ENCODE data around the gene SMAD9.

SMAD9 gene

GRCh38 chr13:36907821-36908220 lies 12.2 kb downstream of the SMAD9 start:
- H3K36me3 ChIP-seq (ENCODE audit: insufficient read depth, low read length): no peaks in the 10 kb centered on the region
- no peak overlapping the region for H3K27ac ChIP-seq (ENCODE audit: low read depth, low read length)
- H3K27me3 ChIP-seq (ENCODE audit: control insufficient read depth in 1 of 2, insufficient read depth in 2 of 2, low read length in 2 of 2): no peaks in the 10 kb centered on the region
- no peaks in the 10 kb centered on the region for H3K4me1 ChIP-seq (ENCODE audit: insufficient read depth, low read length)
- no peaks in the 10 kb centered on the region for H3K9me3 ChIP-seq (ENCODE audit: low read length)
- H3K9ac ChIP-seq (ENCODE audit: low read length): no peak overlapping the region
- H3K4me3 ChIP-seq (ENCODE audit: low read depth in 1 of 2, low read length in 2 of 2): no peak overlapping the region

- Histone ChIP-seq H3K36me3 (ENCODE audit: insufficient read depth, low read length) (no peaks in the 10 kb centered on the region), H3K9ac (ENCODE audit: low read length) (no peak overlapping the region), H3K27me3 (ENCODE audit: control insufficient read depth in 1 of 2, insufficient read depth in 2 of 2, low read length in 2 of 2) (no peaks in the 10 kb centered on the region), H3K4me3 (ENCODE audit: low read depth in 1 of 2, low read length in 2 of 2) (no peak overlapping the region), H3K4me1 (ENCODE audit: insufficient read depth, low read length) (no peaks in the 10 kb centered on the region), H3K9me3 (ENCODE audit: low read length) (no peaks in the 10 kb centered on the region), H3K27ac (ENCODE audit: low read depth, low read length) (no peak overlapping the region)
Observed at GRCh38 chr13:36907266-36907665, 12.8 kb downstream of the SMAD9 start.

- no peaks in the 10 kb centered on the region for H3K27me3 ChIP-seq (ENCODE audit: control insufficient read depth in 1 of 2, insufficient read depth in 2 of 2, low read length in 2 of 2)
- no peak overlapping the region for H3K27ac ChIP-seq (ENCODE audit: low read depth, low read length)
- H3K36me3 ChIP-seq (ENCODE audit: insufficient read depth, low read length): no peaks in the 10 kb centered on the region
- no peaks in the 10 kb centered on the region for H3K4me1 ChIP-seq (ENCODE audit: insufficient read depth, low read length)
- H3K4me3 ChIP-seq (ENCODE audit: low read depth in 1 of 2, low read length in 2 of 2): no peak overlapping the region
- no peak overlapping the region for H3K9ac ChIP-seq (ENCODE audit: low read length)
- H3K9me3 ChIP-seq (ENCODE audit: low read length): no peaks in the 10 kb centered on the region
Observed at GRCh38 chr13:36905944-36906343, 14.1 kb downstream of the SMAD9 start.

- no peak overlapping the region for H3K4me3 ChIP-seq (ENCODE audit: low read depth in 1 of 2, low read length in 2 of 2)
- H3K27ac ChIP-seq (ENCODE audit: low read depth, low read length): no peak overlapping the region
- H3K4me1 ChIP-seq (ENCODE audit: insufficient read depth, low read length): no peaks in the 10 kb centered on the region
- no peaks in the 10 kb centered on the region for H3K27me3 ChIP-seq (ENCODE audit: control insufficient read depth in 1 of 2, insufficient read depth in 2 of 2, low read length in 2 of 2)
- H3K9me3 ChIP-seq (ENCODE audit: low read length): no peaks in the 10 kb centered on the region
- H3K36me3 ChIP-seq (ENCODE audit: insufficient read depth, low read length): no peaks in the 10 kb centered on the region
- H3K9ac ChIP-seq (ENCODE audit: low read length): no peak overlapping the region
Observed at GRCh38 chr13:36903925-36904595, 16.0 kb downstream of the SMAD9 start.

- no peaks in the 10 kb centered on the region for H3K4me1 ChIP-seq (ENCODE audit: insufficient read depth, low read length)
- no peak overlapping the region for H3K4me3 ChIP-seq (ENCODE audit: low read depth in 1 of 2, low read length in 2 of 2)
- H3K36me3 ChIP-seq (ENCODE audit: insufficient read depth, low read length): no peaks in the 10 kb centered on the region
- no peak overlapping the region for H3K9ac ChIP-seq (ENCODE audit: low read length)
- H3K27ac ChIP-seq (ENCODE audit: low read depth, low read length): no peak overlapping the region
- no peaks in the 10 kb centered on the region for H3K27me3 ChIP-seq (ENCODE audit: control insufficient read depth in 1 of 2, insufficient read depth in 2 of 2, low read length in 2 of 2)
- H3K9me3 ChIP-seq (ENCODE audit: low read length): no peaks in the 10 kb centered on the region
Observed at GRCh38 chr13:36897054-36897616, 22.9 kb downstream of the SMAD9 start.

GRCh38 chr13:36891752-36892151 lies 28.3 kb downstream of the SMAD9 start:
- H3K27ac ChIP-seq (ENCODE audit: low read depth, low read length): no peak overlapping the region
- no peak overlapping the region for H3K9ac ChIP-seq (ENCODE audit: low read length)

GRCh38 chr13:36888645-36889044 lies 31.4 kb downstream of the SMAD9 start:
- peaks cover 17% of the 10 kb centered on the region for H3K4me1 ChIP-seq (ENCODE audit: insufficient read depth, low read length)
- no peaks in the 10 kb centered on the region for H3K27me3 ChIP-seq (ENCODE audit: control insufficient read depth in 1 of 2, insufficient read depth in 2 of 2, low read length in 2 of 2)
- no peak overlapping the region for H3K4me3 ChIP-seq (ENCODE audit: low read depth in 1 of 2, low read length in 2 of 2)
- H3K9me3 ChIP-seq (ENCODE audit: low read length): no peaks in the 10 kb centered on the region
- H3K9ac ChIP-seq (ENCODE audit: low read length): no peak overlapping the region
- no peak overlapping the region for H3K27ac ChIP-seq (ENCODE audit: low read depth, low read length)
- H3K36me3 ChIP-seq (ENCODE audit: insufficient read depth, low read length): no peaks in the 10 kb centered on the region

More at GRCh38 chr13:36891752-36892151, 28.3 kb downstream of the SMAD9 start:
- Histone ChIP-seq H3K27me3 (ENCODE audit: control insufficient read depth in 1 of 2, insufficient read depth in 2 of 2, low read length in 2 of 2) (no peaks in the 10 kb centered on the region), H3K4me3 (ENCODE audit: low read depth in 1 of 2, low read length in 2 of 2) (no peak overlapping the region), H3K4me1 (ENCODE audit: insufficient read depth, low read length) (peaks cover 17% of the 10 kb centered on the region), H3K9me3 (ENCODE audit: low read length) (no peaks in the 10 kb centered on the region), H3K36me3 (ENCODE audit: insufficient read depth, low read length) (no peaks in the 10 kb centered on the region)

GRCh38 chr13:36887758-36888521 lies 32.1 kb downstream of the SMAD9 start:
- Histone ChIP-seq H3K27ac (ENCODE audit: low read depth, low read length) (no peak overlapping the region), H3K9ac (ENCODE audit: low read length) (no peak overlapping the region), H3K4me1 (ENCODE audit: insufficient read depth, low read length) (peaks cover 22% of the 10 kb centered on the region), H3K4me3 (ENCODE audit: low read depth in 1 of 2, low read length in 2 of 2) (no peak overlapping the region), H3K9me3 (ENCODE audit: low read length) (no peaks in the 10 kb centered on the region), H3K27me3 (ENCODE audit: control insufficient read depth in 1 of 2, insufficient read depth in 2 of 2, low read length in 2 of 2) (no peaks in the 10 kb centered on the region), H3K36me3 (ENCODE audit: insufficient read depth, low read length) (no peaks in the 10 kb centered on the region)

- no peaks in the 10 kb centered on the region for H3K9me3 ChIP-seq (ENCODE audit: low read length)
- H3K9ac ChIP-seq (ENCODE audit: low read length): no peak overlapping the region
- H3K36me3 ChIP-seq (ENCODE audit: insufficient read depth, low read length): no peaks in the 10 kb centered on the region
- H3K4me1 ChIP-seq (ENCODE audit: insufficient read depth, low read length): peaks cover 16% of the 10 kb centered on the region
- H3K4me3 ChIP-seq (ENCODE audit: low read depth in 1 of 2, low read length in 2 of 2): no peak overlapping the region
- no peaks in the 10 kb centered on the region for H3K27me3 ChIP-seq (ENCODE audit: control insufficient read depth in 1 of 2, insufficient read depth in 2 of 2, low read length in 2 of 2)
- H3K27ac ChIP-seq (ENCODE audit: low read depth, low read length): no peak overlapping the region
Observed at GRCh38 chr13:36885901-36886300, 34.1 kb downstream of the SMAD9 start.

- no peak overlapping the region for H3K27ac ChIP-seq (ENCODE audit: low read depth, low read length)
- no peaks in the 10 kb centered on the region for H3K36me3 ChIP-seq (ENCODE audit: insufficient read depth, low read length)
- H3K4me3 ChIP-seq (ENCODE audit: low read depth in 1 of 2, low read length in 2 of 2): no peak overlapping the region
- H3K9ac ChIP-seq (ENCODE audit: low read length): no peak overlapping the region
- peaks cover 16% of the 10 kb centered on the region for H3K4me1 ChIP-seq (ENCODE audit: insufficient read depth, low read length)
- no peaks in the 10 kb centered on the region for H3K27me3 ChIP-seq (ENCODE audit: control insufficient read depth in 1 of 2, insufficient read depth in 2 of 2, low read length in 2 of 2)
- H3K9me3 ChIP-seq (ENCODE audit: low read length): no peaks in the 10 kb centered on the region
Observed at GRCh38 chr13:36884235-36884634, 35.8 kb downstream of the SMAD9 start.

GRCh38 chr13:36883824-36884223 lies 36.2 kb downstream of the SMAD9 start:
- H3K4me3 ChIP-seq (ENCODE audit: low read depth in 1 of 2, low read length in 2 of 2): no peak overlapping the region

More at GRCh38 chr13:36883824-36884223, 36.2 kb downstream of the SMAD9 start:
- no peaks in the 10 kb centered on the region for H3K9me3 ChIP-seq (ENCODE audit: low read length)
- peaks cover 3% of the 10 kb centered on the region for H3K36me3 ChIP-seq (ENCODE audit: insufficient read depth, low read length)
- H3K4me1 ChIP-seq (ENCODE audit: insufficient read depth, low read length): peaks cover 16% of the 10 kb centered on the region
- H3K27me3 ChIP-seq (ENCODE audit: control insufficient read depth in 1 of 2, insufficient read depth in 2 of 2, low read length in 2 of 2): no peaks in the 10 kb centered on the region
- H3K9ac ChIP-seq (ENCODE audit: low read length): no peak overlapping the region
- no peak overlapping the region for H3K27ac ChIP-seq (ENCODE audit: low read depth, low read length)
